ENCODE measurements around the gene DYNLT3. TPM values are rescaled to one million over a fixed set of nuclear protein-coding genes. Genes with fewer than 3 reads are reported as not detected.

Gene DYNLT3
- total and polyA plus RNA-seq, 9 donors, result 7.4 to 12.7 (median 10.2) TPM

DNA sequence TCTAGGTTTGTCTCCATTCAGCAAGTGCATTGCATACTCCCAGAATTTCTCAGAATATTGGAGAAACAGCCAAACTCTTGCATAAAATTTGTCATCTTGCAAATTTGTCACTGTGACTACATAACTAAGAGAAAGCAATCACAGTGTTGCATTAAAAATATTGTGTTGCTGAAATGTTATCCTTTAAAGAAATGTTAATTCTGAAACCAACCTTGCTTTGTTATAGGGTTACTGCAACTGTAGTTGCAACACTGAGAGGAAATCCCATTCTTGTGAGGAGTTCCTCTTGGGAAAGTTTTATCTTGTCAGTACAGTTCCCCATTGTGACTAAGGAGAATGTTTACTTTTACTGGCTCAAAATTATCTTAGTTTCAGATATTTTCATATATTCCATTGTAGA is 46.7 kb downstream of the DYNLT3 start:
- no peaks in the 10 kb centered on the region for H3K9me3 ChIP-seq (replicated peaks; ENCODE audit: control insufficient read depth, low read depth, low read length)
- peak; percentile 12 for DNase-seq
- no peak overlapping the region for H3K27ac ChIP-seq (ENCODE audit: low read length)
- H3K4me1 ChIP-seq (ENCODE audit: control insufficient read depth, insufficient read depth, low read length), result no peaks in the 10 kb centered on the region
- no peaks in the 10 kb centered on the region for H3K36me3 ChIP-seq (ENCODE audit: control insufficient read depth, insufficient read depth, low read length)
- peaks cover 4% of the 10 kb centered on the region for H3K27me3 ChIP-seq (ENCODE audit: control insufficient read depth, insufficient read depth, low read length)
- H3K4me3 ChIP-seq (ENCODE audit: low read length), result no peak overlapping the region

DNA sequence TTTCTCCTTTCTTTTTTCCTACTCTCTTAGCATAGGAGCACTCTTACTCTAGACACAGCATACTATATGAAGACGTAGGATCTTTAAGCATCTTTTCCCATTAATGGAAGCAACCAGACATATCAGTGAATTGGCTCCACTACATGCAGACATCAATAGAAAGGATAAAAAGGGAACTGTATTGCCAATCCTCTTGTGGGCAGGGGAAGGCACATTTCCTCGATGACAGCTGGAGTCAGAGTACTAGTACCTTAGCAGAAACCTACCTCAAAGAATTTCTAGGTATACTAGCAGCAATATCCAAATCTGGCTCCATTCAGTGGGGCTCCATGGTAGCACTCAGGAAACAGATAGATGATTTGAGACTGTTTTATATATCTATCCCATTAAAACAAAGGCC is 47.4 kb downstream of the DYNLT3 start:
- DNase-seq, result no peak
- no peaks in the 10 kb centered on the region for H3K4me1 ChIP-seq (ENCODE audit: control insufficient read depth, insufficient read depth, low read length)
- no peak overlapping the region for H3K4me3 ChIP-seq (ENCODE audit: low read length)
- WGBS (ENCODE audit: insufficient coverage), result no CpG with 5 or more reads among the region's 2 CpGs
- no peak overlapping the region for H3K27ac ChIP-seq (ENCODE audit: low read length)
- H3K27me3 ChIP-seq (ENCODE audit: control insufficient read depth, insufficient read depth, low read length), result peaks cover 8% of the 10 kb centered on the region
- no peaks in the 10 kb centered on the region for H3K9me3 ChIP-seq (replicated peaks; ENCODE audit: control insufficient read depth, low read depth, low read length)
- no peaks in the 10 kb centered on the region for H3K36me3 ChIP-seq (ENCODE audit: control insufficient read depth, insufficient read depth, low read length)

DNA sequence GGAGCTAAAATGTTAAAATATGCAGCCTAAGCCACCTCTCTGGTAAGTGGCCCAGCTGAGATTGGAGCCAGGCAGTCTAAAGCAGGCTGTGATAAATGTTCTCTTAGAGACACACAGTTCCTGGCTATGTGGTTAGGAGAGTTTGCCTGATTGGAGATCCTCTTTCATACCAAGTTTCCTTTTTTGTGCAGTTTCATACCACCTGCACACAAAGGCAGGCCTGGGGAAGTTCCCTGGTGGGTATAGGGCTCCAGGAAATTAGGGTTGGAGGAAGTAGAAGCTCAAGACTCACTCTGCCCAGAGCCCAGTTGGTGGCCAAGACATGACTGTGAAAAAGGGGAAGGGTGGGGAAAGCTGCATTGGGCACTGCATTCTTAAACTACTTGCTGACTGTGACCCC is 50.6 kb downstream of the DYNLT3 start:
- peak; percentile 52 for DNase-seq

DNA sequence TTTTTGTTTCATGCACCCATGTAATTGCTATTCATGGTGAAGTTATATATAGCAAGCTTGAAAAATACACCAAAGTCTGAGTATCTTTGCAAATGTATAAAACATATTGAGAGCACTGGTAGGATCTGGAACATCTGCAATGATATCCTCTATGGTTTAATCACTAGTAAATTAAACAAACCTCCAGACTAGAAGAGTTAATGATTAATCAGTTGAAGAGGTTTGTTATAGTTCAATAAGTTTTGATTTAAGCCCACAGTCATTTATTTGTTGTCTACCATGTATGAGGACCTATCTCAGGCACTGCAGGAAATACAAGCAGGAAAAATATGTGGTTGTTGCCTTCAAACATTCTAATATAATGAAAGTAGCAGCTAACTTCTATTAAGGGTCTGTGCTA is 51.1 kb downstream of the DYNLT3 start:
- DNase-seq, result no peak
- H3K9me3 ChIP-seq (replicated peaks; ENCODE audit: control insufficient read depth, low read depth, low read length), result no peaks in the 10 kb centered on the region
- H3K36me3 ChIP-seq (ENCODE audit: control insufficient read depth, insufficient read depth, low read length), result no peaks in the 10 kb centered on the region
- no peaks in the 10 kb centered on the region for H3K4me1 ChIP-seq (ENCODE audit: control insufficient read depth, insufficient read depth, low read length)
- H3K27me3 ChIP-seq (ENCODE audit: control insufficient read depth, insufficient read depth, low read length), result peaks cover 7% of the 10 kb centered on the region
- H3K4me3 ChIP-seq (ENCODE audit: low read length), result no peak overlapping the region
- H3K27ac ChIP-seq (ENCODE audit: low read length), result no peak overlapping the region

More for the DNA sequence above, 50.6 kb downstream of the DYNLT3 start:
- H3K36me3 ChIP-seq (ENCODE audit: control insufficient read depth, insufficient read depth, low read length), result no peaks in the 10 kb centered on the region
- H3K27ac ChIP-seq (ENCODE audit: low read length), result no peak overlapping the region
- no peaks in the 10 kb centered on the region for H3K4me1 ChIP-seq (ENCODE audit: control insufficient read depth, insufficient read depth, low read length)
- H3K27me3 ChIP-seq (ENCODE audit: control insufficient read depth, insufficient read depth, low read length), result peaks cover 7% of the 10 kb centered on the region
- no peaks in the 10 kb centered on the region for H3K9me3 ChIP-seq (replicated peaks; ENCODE audit: control insufficient read depth, low read depth, low read length)
- H3K4me3 ChIP-seq (ENCODE audit: low read length), result no peak overlapping the region

Other genes starting within 250 kb of the DYNLT3 start
- 3.7 TPM for gene XK, start 161.8 kb downstream of the DYNLT3 start, total RNA-seq
- gene XK, start 161.8 kb downstream of the DYNLT3 start, polyA plus RNA-seq (ENCODE audit: insufficient read depth in 1 of 8, insufficient read length in 8 of 8, low replicate concordance in 1 of 8), result 1 to 10 TPM; 4.1 to 7.3 (median 5.3) TPM
- gene CYBB, start 67.5 kb downstream of the DYNLT3 start, total RNA-seq, result 19.3 TPM
- 10 to 100 TPM; 11.8 to 26.9 (median 20.1) TPM for gene CYBB, start 67.5 kb downstream of the DYNLT3 start, polyA plus RNA-seq (ENCODE audit: insufficient read depth in 1 of 8, insufficient read length in 8 of 8, low replicate concordance in 1 of 8)
- 0.13 TPM for gene SYTL5, start 159.0 kb upstream of the DYNLT3 start, total RNA-seq
- gene SYTL5, start 159.0 kb upstream of the DYNLT3 start, polyA plus RNA-seq (ENCODE audit: insufficient read depth in 1 of 8, insufficient read length in 8 of 8, low replicate concordance in 1 of 8), result under 1 TPM; 0.07 to 0.39 (median 0.23) TPM